Measurements from ENCODE around the gene CYB5R4.

DNA sequence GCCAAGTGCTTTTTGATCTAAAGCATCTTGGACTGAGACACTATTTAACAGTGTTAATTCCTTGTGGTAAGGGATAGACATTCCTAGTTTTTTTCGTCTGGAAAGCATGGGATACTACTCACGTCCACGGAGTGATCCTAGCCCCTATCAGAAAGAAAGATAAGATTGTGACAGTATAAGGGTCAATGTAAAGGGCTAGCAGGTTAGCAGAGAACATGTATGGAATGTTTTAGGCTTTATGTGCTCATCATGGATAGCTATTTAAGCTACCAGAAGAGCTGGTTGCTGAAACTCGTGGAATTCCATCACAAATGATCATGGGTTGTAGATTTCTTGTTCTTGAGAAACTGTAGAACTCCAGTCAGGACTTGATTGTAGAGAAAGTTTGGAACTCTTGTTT lies 32.1 kb downstream of the CYB5R4 start:
- TF ChIP-seq POLR2A (IDR thresholded peaks at IDR 0.05), result no peak
- TF ChIP-seq, protein P1, sequence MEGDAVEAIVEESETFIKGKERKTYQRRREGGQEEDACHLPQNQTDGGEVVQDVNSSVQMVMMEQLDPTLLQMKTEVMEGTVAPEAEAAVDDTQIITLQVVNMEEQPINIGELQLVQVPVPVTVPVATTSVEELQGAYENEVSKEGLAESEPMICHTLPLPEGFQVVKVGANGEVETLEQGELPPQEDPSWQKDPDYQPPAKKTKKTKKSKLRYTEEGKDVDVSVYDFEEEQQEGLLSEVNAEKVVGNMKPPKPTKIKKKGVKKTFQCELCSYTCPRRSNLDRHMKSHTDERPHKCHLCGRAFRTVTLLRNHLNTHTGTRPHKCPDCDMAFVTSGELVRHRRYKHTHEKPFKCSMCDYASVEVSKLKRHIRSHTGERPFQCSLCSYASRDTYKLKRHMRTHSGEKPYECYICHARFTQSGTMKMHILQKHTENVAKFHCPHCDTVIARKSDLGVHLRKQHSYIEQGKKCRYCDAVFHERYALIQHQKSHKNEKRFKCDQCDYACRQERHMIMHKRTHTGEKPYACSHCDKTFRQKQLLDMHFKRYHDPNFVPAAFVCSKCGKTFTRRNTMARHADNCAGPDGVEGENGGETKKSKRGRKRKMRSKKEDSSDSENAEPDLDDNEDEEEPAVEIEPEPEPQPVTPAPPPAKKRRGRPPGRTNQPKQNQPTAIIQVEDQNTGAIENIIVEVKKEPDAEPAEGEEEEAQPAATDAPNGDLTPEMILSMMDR (IDR thresholded peaks at IDR 0.05), result no peak
